8988T (cell line): Measurements from ENCODE around the gene RAB31.
A peak's percentile ranks its signal among the peaks of the same experiment; 100 is the strongest.

Source experiments
- DNase-seq: peaks from one replicate; pipeline ENCODE4 v3.0.0; 2011

The RAB31 gene

GRCh38 chr18:9738266-9738969 is 30.3 kb downstream of the RAB31 start:
- no peak for DNase-seq

- no peak for DNase-seq
These were observed 31.4 kb downstream of the RAB31 start for GRCh38 chr18:9739516-9739915.

GRCh38 chr18:9740071-9740470 is 32.0 kb downstream of the RAB31 start:
- DNase-seq: no peak

GRCh38 chr18:9741406-9741792 is 33.3 kb downstream of the RAB31 start:
- no peak for DNase-seq

DNA sequence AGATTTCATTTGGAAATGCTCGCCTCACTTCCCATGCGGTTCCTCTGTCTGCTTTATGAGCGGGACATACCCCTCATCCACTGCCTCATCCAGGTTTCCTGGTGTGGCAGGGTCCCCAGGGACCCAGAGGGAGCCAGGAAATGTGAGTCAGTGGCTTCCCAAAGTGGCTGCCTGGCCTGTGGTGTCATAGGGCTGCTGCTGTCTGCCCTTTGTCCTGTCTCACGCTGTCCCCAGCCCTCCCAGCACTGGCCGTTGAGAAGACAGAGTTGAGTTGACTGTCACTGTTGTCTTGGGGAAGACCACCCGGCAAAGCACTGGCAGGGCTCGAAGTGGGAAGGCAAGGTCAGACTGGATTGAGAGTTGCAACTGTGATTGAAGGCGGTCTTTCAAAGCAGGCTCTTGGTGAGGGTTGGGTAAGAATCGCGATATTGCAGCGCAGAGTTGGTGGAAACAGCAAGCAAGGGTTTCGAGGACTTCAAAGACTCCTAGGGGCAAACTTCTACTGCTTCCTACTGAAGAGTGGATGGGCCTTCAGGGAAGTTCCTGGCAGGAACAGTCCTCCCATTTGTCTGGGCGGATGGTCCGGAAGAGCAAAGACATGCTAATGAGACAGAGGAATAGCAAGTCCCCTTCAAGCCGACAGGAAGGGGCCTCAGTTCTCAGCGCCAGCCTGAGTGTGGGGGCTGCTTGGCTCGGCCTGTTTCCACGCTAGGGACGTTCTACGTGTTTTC is 33.9 kb downstream of the RAB31 start:
- no peak for DNase-seq

GRCh38 chr18:9742524-9743131 is 34.5 kb downstream of the RAB31 start:
- DNase-seq: no peak

DNA sequence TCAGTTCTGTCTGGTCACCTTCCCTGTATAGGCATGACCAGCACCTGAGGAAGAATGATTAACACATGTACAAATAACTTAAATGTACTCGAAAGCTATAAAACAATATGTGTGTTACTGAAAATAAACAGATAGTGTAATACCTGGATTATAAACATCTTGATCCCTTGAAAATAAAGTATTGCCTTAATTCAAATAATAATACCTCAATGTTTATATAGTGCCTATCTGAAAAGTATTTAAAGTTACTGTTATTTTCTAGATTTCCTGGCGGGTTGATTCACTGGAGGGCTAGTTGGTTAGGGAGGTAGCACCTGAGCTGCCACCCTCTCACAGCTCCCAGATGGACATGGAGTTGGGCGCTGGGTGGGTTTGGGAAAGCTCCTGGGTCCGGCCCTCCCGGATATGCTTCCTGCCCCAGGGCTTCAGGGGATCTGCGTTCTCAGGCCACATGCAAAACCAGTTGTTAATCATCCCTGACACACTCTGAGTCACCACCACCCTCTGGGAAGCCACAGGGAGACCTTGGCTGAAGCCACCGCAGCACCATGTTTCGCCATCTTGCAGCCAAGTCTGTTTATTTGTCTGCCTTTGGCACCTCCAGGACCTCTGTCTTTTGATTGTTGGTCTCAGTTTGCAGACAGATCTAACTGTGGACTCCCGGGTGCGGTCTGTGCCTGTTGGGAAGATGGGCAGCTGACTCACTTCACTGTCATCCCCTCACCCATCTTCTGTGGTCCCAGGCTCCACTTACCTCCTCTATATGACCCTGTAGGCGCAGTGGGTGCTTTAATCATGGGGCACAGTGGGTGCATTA is 35.3 kb downstream of the RAB31 start:
- peak; percentile 66 for DNase-seq

- DNase-seq: no peak
These were observed 38.9 kb downstream of the RAB31 start for GRCh38 chr18:9746958-9747357.

DNA sequence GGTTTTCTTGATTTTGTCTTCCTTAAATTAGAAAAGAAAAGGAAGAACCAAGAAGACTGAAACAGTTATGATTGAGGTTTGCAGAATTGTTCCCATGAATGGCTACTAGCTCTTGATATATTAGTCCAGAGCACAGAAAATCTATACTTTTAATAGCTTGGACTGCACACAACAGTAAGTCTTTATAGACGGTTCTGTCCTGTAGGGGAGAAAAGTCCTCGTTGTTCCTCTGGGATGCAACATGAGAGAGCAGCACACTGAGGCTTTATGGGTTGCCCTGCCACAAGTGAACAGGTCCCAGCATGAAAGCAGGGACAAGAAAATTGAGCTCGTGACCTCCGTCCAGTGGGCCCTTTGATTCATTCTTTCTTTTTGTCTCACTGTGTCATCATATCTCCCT is 41.5 kb downstream of the RAB31 start:
- DNase-seq: no peak

GRCh38 chr18:9750112-9750511 is 42.0 kb downstream of the RAB31 start:
- no peak for DNase-seq

DNA sequence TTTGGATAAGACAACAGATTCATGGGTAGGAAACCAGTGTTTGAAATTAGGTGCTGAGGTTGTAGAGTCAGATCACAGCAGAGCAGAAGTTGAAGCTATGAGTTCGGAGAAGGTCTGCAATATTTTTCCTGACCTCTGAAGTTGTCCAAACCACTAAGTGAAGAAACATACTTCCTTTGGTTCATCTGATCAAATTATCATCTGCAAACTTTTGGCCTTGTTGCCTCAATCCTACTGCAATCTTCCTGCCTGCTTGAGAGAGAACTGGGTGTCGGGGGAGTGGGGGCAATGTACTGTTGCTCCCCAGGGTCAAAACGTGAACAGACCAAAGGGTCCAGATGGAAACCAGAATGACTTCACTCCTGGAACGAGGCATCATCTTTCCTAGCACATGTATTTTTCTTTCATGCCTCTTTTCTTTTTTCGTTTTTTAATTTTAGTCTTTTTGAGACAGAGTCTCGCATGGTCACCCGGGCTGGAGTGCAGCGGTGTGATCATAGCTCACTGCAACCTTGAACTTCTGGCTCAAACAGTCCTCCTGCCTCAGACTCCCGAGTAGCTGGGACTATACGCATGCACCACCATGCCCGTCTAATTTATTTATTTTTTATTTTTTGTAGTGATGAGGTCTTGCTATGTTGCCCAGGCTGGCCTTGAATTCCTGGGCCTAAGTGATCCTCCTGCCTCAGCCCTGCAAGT is 42.7 kb downstream of the RAB31 start:
- no peak for DNase-seq

DNA sequence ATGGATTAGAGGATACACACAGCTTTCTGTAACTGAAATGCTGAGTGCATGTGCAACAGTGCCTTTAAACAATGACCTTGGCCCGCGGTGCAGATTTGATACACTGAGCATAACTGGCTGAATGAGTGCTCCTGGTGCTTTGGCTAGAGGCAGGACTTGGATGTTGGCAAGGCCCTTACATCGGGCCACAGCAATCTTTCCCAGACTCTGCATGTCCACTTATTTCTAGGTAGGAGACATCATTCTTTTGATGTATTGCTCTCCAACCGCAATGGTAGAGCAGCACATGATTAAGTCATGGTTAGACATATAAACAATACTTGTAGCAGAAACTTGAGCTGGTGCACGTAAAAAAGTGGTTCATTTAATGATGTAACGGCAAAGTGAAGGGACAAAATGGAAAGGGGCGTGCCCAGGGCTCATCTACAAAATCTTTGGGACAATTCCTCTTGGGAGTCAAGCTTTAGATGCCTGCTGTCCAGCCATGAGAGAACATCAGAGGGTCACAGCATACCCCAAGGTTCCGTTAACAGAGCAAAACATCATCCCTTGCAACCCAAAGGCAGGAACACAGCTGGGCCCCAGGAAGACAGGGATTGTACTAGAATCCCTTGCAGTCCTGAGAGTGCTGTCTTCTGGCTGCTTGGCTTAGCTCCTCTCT is 43.4 kb downstream of the RAB31 start:
- DNase-seq: no peak

DNA sequence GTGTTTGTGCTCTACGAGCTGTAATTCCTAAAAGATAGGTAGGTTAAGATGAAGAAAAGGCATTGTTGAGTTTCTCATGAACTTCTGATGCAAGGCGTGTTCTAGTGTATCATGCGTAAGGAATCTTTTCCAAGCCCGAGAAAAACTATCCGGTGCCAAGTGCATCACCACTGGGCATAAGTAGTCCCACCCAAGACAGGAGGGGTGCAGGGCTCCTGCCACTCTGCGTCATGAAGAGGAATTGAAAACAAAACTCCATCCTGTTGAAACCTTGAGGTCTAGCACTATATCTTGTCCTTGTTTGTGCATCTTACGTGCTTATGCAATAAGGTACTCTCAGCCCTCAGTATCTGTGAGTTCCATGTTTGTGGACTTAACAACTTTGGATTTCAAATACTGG is 45.7 kb downstream of the RAB31 start:
- no peak for DNase-seq

GRCh38 chr18:9755110-9755509 is 47.0 kb downstream of the RAB31 start:
- no peak for DNase-seq

- no peak for DNase-seq
These were observed 47.5 kb downstream of the RAB31 start for GRCh38 chr18:9755615-9756014.

- DNase-seq: no peak
These were observed 48.3 kb downstream of the RAB31 start for GRCh38 chr18:9756271-9756932.

GRCh38 chr18:9756933-9757470 is 48.9 kb downstream of the RAB31 start:
- DNase-seq: no peak

DNA sequence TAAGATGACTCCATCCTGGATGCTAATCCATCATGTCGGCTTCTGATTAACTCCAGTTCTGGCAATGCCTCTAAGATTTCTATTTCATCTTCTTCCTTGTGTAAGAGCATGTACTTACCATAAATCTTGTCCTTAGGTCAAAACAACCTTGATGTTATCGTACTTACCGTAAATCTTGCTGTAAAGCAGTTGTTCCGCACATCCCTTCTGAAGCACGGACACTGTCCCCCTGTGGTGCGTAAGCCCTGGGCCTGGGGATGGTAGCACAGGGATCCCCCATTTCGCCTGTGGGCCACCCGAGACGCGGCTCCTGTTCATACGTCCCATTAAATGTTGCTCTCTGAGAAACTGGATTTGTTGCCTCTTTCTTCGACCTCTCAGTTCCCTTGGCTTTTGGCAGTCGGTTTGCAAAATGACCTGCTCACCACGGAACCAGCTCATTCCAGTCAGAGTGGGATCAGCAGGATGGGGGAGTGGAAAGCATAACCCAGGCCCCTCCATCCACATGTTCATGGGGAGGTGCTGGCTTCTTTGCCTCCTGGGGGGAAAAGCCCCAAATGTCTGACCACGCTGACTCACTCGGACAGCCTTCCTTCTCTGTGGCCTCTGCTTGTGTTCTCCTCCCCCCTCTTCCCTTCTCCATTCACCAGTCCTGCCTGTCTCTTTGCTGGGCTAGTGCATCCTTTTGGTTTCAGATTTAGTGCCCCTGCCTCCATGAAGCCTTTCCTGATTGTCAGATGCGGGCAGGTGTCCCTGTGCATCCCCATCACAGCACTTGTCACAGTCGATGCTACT is 49.9 kb downstream of the RAB31 start:
- DNase-seq: no peak

- no peak for DNase-seq
These were observed 50.5 kb downstream of the RAB31 start for GRCh38 chr18:9758624-9759075.

- DNase-seq: no peak
These were observed 52.5 kb downstream of the RAB31 start for GRCh38 chr18:9760641-9761040.
